ENCODE results near the gene CPLX3. TPM values are rescaled to one million over a fixed set of nuclear protein-coding genes. Genes with fewer than 3 reads are reported as not detected.
A peak's percentile ranks its signal among the peaks of the same experiment; 100 is the strongest.

Gene CPLX3
- total RNA-seq, 1 experiment from 2014 or later = not detected

- H3K4me3 Mint-ChIP-seq = no peak overlapping the region
- Histone ChIP-seq H4K20me1 (ENCODE audit: control insufficient read depth, insufficient read depth, insufficient read length) (peaks cover 3% of the 10 kb centered on the region), H3K4me2 (ENCODE audit: insufficient read depth, insufficient read length, low read length) (no peak overlapping the region)
Observed at GRCh38 chr15:74866090-74866489, 39.7 kb downstream of the CPLX3 start.

More at GRCh38 chr15:74866090-74866489, 39.7 kb downstream of the CPLX3 start:
- no peak overlapping the region for H3K23ac ChIP-seq (ENCODE audit: insufficient read length, low read depth, low read length)
- H3K36me3 Mint-ChIP-seq (ENCODE audit: insufficient read depth in 1 of 3, low read depth in 3 of 3) = peaks cover 8 to 26% (median 17%) of the 10 kb centered on the region in 3 experiments
- no peak overlapping the region for H4K5ac ChIP-seq (ENCODE audit: insufficient read length, low read depth, low read length)
- no peak overlapping the region; the same call in 1 of the 2 replicates for H3K14ac ChIP-seq (ENCODE audit: insufficient read depth, low read length)
- WGBS (ENCODE audit: extremely low coverage, insufficient read length, low lambda C conversion rate) = no CpG with 5 or more reads among the region's 6 CpGs
- no peaks in the 10 kb centered on the region for H3K23me2 ChIP-seq (ENCODE audit: insufficient read length, low read depth, low read length, poor library complexity, severe bottlenecking)
- no peak overlapping the region for H2AK5ac ChIP-seq (ENCODE audit: insufficient read length, low read length)
- no peak overlapping the region for H2BK12ac ChIP-seq (ENCODE audit: insufficient read length, low read depth, low read length)
- H3K27ac Mint-ChIP-seq = peak overlapping the region in 2 of 3 experiments; percentile 19 to 78; a peak in 4 of 7 replicates
- H3K79me2 ChIP-seq (ENCODE audit: insufficient read depth, low read length) = peaks cover 16% of the 10 kb centered on the region; the same call in 1 of the 2 replicates
- peaks cover 4% of the 10 kb centered on the region in 2 experiments; a peak in 3 of 5 replicates for H3K9me3 Mint-ChIP-seq
- no peak overlapping the region for H2BK120ac ChIP-seq (ENCODE audit: low read depth, low read length, poor library complexity, severe bottlenecking)
- no peak overlapping the region for H3K18ac ChIP-seq (ENCODE audit: insufficient read length, low read depth, low read length)
- H3K9me3 ChIP-seq (ENCODE audit: control insufficient read depth, low read depth, low read length) = no peaks in the 10 kb centered on the region
- no peak overlapping the region for H3K9ac ChIP-seq (ENCODE audit: extremely low read depth, insufficient read length, low read length)
- no peaks in the 10 kb centered on the region for H3K4me1 ChIP-seq (ENCODE audit: insufficient read depth, low read length)
- H2AFZ ChIP-seq (ENCODE audit: low read length) = no peak overlapping the region
- H3K27me3 ChIP-seq (ENCODE audit: insufficient read depth, low read length) = no peaks in the 10 kb centered on the region
- H4K8ac ChIP-seq (replicated peaks; ENCODE audit: insufficient read length, low read depth, low read length) = no peak overlapping the region
- peaks cover 4 to 11% of the 10 kb centered on the region in 2 experiments for H3K4me1 Mint-ChIP-seq
- no peak overlapping the region for H3T11ph ChIP-seq (ENCODE audit: low read length)
- no peak overlapping the region for H3K27ac ChIP-seq (ENCODE audit: insufficient read length, low read depth, low read length)
- no peak overlapping the region for H4K91ac ChIP-seq (ENCODE audit: insufficient read length, low read depth, low read length)
- H3K56ac ChIP-seq (ENCODE audit: insufficient read length, low read depth, low read length) = no peak overlapping the region
- no peaks in the 10 kb centered on the region for H3K79me1 ChIP-seq (ENCODE audit: insufficient read depth, low read depth, low read length, poor library complexity, severe bottlenecking)
- DNase-seq = no peak
- no peak overlapping the region for H2BK5ac ChIP-seq (ENCODE audit: insufficient read length, low read length)
- H3K4ac ChIP-seq (ENCODE audit: low read depth, low read length) = no peak overlapping the region
- no peak overlapping the region for H2BK15ac ChIP-seq (ENCODE audit: low read depth, low read length)
- H3K27me3 Mint-ChIP-seq (ENCODE audit: low read depth) = no peaks in the 10 kb centered on the region
- H2BK20ac ChIP-seq (ENCODE audit: low read depth, low read length, poor library complexity, severe bottlenecking) = no peak overlapping the region
- TF ChIP-seq, protein P1, sequence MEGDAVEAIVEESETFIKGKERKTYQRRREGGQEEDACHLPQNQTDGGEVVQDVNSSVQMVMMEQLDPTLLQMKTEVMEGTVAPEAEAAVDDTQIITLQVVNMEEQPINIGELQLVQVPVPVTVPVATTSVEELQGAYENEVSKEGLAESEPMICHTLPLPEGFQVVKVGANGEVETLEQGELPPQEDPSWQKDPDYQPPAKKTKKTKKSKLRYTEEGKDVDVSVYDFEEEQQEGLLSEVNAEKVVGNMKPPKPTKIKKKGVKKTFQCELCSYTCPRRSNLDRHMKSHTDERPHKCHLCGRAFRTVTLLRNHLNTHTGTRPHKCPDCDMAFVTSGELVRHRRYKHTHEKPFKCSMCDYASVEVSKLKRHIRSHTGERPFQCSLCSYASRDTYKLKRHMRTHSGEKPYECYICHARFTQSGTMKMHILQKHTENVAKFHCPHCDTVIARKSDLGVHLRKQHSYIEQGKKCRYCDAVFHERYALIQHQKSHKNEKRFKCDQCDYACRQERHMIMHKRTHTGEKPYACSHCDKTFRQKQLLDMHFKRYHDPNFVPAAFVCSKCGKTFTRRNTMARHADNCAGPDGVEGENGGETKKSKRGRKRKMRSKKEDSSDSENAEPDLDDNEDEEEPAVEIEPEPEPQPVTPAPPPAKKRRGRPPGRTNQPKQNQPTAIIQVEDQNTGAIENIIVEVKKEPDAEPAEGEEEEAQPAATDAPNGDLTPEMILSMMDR (conservative IDR thresholded peaks at IDR 0.05) = no peak

Data from H9 (cell line).